Omental fat pad (tissue), 4 donors: ENCODE data around the gene GNA15. TPM values are rescaled to one million over a fixed set of nuclear protein-coding genes. Genes with fewer than 3 reads are reported as not detected.

Experiments used
- ATAC-seq: fragments of 150-250 bp; one replicate; pipeline ENCODE4 v1.9.1; 2016; ENCODE audit warnings: mild to moderate bottlenecking, moderate library complexity; ENCODE audit not compliant: low FRiP score
- DNase-seq: peaks from one replicate; pipeline ENCODE4 v3.0.0-alpha.2; 2019; ENCODE audit warnings: low spot score
- total RNA-seq, 4 donors: library from RNA; depleted of rRNA; stranded (reverse); fragments of >200 nt; gene quantifications; one replicate each; pipeline ENCODE4 v1.1.0, GENCODE V29; 2016
- TF ChIP-seq, protein P1 (sequence below), 3 donors: fragments of 450-650 bp; IDR thresholded peaks; one replicate each; pipeline ENCODE4 v1.5.1; 2016 to 2017; ENCODE audit warnings: antibody characterized with exemption in 3 of 3, mild to moderate bottlenecking in 3 of 3, moderate library complexity in 2 of 3

GNA15 gene
- total RNA-seq, 4 donors from 2014 or later = 10.2 to 33.7 (median 10.8) TPM

DNA sequence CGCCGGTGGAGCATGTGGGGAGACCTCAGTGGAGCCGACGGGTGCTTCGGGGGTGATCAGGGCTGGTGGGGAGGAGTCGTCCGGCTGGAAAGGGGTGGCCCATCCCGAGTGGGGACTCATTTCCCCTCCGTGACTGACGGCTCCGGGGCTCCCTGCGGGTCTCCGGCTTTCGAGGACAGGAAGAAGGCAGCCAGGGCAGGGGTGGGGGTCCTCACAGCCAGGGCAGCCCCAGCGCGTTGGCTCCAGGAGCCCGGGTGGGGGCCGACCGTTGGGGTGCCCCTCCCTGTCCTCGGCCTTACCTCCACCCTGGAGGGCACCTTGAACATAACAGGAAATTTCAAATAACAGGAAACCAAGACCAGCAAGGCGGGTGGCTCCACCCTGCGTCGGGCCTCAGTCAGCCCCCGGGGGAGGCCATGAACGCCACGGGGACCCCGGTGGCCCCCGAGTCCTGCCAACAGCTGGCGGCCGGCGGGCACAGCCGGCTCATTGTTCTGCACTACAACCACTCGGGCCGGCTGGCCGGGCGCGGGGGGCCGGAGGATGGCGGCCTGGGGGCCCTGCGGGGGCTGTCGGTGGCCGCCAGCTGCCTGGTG is 42.6 kb downstream of the GNA15 start, which contains the start of gene S1PR4:
Gene S1PR4, plus strand, starts transcription at position 393 of the 596 bp plus-strand sequence. Its CDS starts 24 bp downstream, at position 417.
- TF ChIP-seq, protein P1, sequence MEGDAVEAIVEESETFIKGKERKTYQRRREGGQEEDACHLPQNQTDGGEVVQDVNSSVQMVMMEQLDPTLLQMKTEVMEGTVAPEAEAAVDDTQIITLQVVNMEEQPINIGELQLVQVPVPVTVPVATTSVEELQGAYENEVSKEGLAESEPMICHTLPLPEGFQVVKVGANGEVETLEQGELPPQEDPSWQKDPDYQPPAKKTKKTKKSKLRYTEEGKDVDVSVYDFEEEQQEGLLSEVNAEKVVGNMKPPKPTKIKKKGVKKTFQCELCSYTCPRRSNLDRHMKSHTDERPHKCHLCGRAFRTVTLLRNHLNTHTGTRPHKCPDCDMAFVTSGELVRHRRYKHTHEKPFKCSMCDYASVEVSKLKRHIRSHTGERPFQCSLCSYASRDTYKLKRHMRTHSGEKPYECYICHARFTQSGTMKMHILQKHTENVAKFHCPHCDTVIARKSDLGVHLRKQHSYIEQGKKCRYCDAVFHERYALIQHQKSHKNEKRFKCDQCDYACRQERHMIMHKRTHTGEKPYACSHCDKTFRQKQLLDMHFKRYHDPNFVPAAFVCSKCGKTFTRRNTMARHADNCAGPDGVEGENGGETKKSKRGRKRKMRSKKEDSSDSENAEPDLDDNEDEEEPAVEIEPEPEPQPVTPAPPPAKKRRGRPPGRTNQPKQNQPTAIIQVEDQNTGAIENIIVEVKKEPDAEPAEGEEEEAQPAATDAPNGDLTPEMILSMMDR (IDR thresholded peaks at IDR 0.05) = no peak
- DNase-seq (no peak), ATAC-seq (no peak)

DNA sequence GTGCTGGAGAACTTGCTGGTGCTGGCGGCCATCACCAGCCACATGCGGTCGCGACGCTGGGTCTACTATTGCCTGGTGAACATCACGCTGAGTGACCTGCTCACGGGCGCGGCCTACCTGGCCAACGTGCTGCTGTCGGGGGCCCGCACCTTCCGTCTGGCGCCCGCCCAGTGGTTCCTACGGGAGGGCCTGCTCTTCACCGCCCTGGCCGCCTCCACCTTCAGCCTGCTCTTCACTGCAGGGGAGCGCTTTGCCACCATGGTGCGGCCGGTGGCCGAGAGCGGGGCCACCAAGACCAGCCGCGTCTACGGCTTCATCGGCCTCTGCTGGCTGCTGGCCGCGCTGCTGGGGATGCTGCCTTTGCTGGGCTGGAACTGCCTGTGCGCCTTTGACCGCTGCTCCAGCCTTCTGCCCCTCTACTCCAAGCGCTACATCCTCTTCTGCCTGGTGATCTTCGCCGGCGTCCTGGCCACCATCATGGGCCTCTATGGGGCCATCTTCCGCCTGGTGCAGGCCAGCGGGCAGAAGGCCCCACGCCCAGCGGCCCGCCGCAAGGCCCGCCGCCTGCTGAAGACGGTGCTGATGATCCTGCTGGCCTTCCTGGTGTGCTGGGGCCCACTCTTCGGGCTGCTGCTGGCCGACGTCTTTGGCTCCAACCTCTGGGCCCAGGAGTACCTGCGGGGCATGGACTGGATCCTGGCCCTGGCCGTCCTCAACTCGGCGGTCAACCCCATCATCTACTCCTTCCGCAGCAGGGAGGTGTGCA is 43.3 kb downstream of the GNA15 start:
- TF ChIP-seq, protein P1 (IDR thresholded peaks at IDR 0.05) = no peak
- no peak for ATAC-seq
- no peak for DNase-seq

DNA sequence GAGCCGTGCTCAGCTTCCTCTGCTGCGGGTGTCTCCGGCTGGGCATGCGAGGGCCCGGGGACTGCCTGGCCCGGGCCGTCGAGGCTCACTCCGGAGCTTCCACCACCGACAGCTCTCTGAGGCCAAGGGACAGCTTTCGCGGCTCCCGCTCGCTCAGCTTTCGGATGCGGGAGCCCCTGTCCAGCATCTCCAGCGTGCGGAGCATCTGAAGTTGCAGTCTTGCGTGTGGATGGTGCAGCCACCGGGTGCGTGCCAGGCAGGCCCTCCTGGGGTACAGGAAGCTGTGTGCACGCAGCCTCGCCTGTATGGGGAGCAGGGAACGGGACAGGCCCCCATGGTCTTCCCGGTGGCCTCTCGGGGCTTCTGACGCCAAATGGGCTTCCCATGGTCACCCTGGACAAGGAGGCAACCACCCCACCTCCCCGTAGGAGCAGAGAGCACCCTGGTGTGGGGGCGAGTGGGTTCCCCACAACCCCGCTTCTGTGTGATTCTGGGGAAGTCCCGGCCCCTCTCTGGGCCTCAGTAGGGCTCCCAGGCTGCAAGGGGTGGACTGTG is 44.0 kb downstream of the GNA15 start:
- no peak for DNase-seq
- TF ChIP-seq, protein P1 (IDR thresholded peaks at IDR 0.05) = no peak
- peak; percentile 19 for ATAC-seq

DNA sequence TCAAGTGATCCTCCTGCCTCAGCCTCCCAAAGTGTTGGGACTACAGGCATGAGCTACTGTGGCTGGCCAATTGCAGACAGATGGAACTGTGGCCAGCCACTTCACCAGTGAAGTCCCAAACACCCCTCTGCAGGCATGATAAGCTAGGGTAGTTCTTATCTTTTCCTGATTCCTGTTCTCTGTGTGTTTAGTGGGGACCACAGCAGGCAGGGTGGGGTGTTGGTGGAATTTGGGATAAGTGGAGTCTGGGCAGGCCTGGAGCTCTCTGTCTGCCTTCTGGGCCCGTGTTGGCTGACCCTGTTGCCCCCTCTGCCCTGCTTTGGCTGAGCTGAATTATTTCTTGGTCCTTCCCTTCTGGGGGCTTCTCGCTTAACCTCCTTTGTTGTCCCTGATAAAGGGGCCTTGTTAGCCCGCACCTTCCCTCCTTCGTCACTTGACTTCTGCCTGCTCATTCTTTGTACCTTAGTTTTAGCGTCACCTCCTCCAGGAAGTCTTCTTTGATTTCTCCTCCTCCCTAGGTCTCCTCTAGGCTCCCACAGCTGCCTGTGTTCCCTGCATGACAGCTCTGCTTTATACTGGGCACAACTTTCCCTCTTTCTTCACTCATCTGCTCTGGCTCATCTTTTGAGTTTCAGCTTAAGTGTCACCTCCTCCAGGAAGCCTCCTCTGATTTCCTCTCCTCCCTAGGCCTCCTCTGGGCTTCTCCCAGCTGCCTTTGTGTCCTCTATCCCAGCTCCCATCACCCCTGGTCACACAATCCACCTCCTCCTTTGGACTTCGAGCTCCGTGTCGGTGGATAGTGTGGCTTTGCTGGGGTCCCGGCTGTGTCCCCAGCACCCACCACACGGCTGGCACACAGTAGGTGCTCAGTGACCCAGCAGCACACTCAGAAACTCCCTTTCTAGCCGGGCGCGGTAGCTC is 48.1 kb downstream of the GNA15 start:
- ATAC-seq = no peak
- TF ChIP-seq, protein P1 (IDR thresholded peaks at IDR 0.05) = no peak

DNA sequence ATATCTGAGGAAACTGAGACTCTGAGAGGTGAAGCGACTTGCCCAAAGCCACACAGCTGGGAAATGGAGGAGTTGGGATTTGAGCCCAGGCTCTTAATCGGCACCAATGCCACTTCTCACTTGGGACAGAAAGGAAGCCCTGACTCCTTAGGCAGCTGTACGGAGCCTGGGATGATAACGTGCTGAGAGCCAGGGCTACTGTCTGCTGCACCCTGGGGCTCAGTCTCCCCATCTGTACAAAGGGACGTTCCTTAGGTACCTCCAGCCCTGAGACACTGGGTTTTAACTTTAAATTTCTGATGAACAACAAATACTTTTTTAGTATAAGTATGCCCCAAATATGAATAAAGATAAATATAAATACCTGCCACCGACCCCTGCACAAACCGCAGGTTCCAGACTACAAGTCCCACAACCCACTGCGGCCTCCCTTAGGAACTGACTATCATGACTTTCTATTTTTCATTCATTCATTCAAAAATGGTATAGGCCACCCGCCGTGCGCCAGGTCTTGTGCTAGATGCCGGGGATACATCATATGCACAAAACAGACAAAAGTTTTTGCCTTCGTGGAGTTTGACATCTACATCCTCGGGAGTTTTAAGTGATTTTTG is 49.1 kb downstream of the GNA15 start:
- ATAC-seq (peak; percentile 46), DNase-seq (peak; percentile 46)
- TF ChIP-seq, protein P1 (IDR thresholded peaks at IDR 0.05) = no peak

More for the DNA sequence above, 48.1 kb downstream of the GNA15 start:
- no peak for DNase-seq

DNA sequence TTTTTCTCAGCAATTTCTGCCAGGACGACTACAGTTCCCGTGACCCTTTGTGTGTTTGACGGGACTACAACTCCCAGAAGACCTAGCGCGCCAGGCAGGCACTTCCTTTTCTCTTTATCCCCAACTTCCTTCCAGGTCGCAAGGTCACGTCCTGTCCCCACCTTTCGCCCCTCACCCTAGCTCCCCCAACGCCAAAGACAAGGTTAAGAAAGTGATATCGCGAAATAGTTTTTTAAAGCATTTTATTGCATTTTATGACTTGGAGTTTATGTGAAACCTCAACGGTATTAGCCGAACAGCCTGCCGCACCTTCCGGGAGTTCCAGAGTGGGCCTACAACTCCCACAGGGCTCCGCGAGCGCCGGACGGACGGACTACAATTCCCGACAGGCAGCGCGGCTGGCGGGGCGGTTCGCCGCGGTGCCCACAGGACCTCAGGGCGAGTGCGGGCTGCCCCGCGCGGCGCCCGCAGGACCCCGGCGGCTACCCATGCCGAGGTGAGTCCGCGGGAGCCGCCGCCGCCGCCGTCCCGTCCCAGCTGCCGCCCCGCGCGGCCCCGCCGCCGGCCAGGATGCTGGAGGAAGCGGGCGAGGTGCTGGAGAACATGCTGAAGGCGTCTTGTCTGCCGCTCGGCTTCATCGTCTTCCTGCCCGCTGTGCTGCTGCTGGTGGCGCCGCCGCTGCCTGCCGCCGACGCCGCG is 49.8 kb downstream of the GNA15 start, which contains the start of gene NCLN:
Gene NCLN, plus strand, starts transcription at position 470 of the 699 bp plus-strand sequence. Its CDS starts 101 bp downstream, at position 571.
- peak; percentile 82 for DNase-seq
- peak; percentile 97 for ATAC-seq
- TF ChIP-seq, protein P1 (IDR thresholded peaks at IDR 0.05) = no peak
